Lung (tissue), 12 donors: ENCODE results near the gene PAPPA. TPM values are rescaled to one million over a fixed set of nuclear protein-coding genes. Genes with fewer than 3 reads are reported as not detected.
A peak's percentile ranks its signal among the peaks of the same experiment; 100 is the strongest.

Experiments used
- ATAC-seq: fragments of 200-7000 bp; cut with Tn5 transposase; one replicate; pipeline ENCODE4 v1.9.1; 2020; ENCODE audit warnings: moderate number of reproducible peaks; ENCODE audit not compliant: insufficient read depth, low FRiP score
- DNase-seq, 3 donors: peaks; one replicate each; pipeline ENCODE4 v3.0.0-alpha.2; 2013 to 2017
- H3K27ac ChIP-seq, 2 donors: one replicate each; pipeline ENCODE4 v1.5.1; 2013; ENCODE audit warnings: mild to moderate bottlenecking in 2 of 2, moderate library complexity in 2 of 2, control low read depth in 1 of 2, inconsistent platforms in 1 of 2, low read depth in 1 of 2, low read length in 1 of 2
- H3K27me3 ChIP-seq, 3 donors: one replicate each; pipeline ENCODE4 v1.5.1; 2013; ENCODE audit warnings: low read length in 2 of 3; ENCODE audit not compliant: control insufficient read depth in 3 of 3, insufficient read depth in 3 of 3
- H3K36me3 ChIP-seq, 4 donors: one replicate each; pipeline ENCODE4 v1.5.1; 2013; ENCODE audit warnings: low read length in 4 of 4, mild to moderate bottlenecking in 1 of 4, moderate library complexity in 1 of 4; ENCODE audit not compliant: control insufficient read depth in 4 of 4, insufficient read depth in 4 of 4
- H3K4me1 ChIP-seq, 5 donors: one replicate each; pipeline ENCODE4 v1.5.1; 2013; ENCODE audit warnings: low read length in 5 of 5, mild to moderate bottlenecking in 2 of 5, moderate library complexity in 1 of 5; ENCODE audit not compliant: control insufficient read depth in 5 of 5, insufficient read depth in 5 of 5
- H3K4me3 ChIP-seq: one replicate; pipeline ENCODE4 v1.5.1; 2013; ENCODE audit warnings: mild to moderate bottlenecking, control low read depth, moderate library complexity
- H3K9ac ChIP-seq, 2 donors: one replicate each; pipeline ENCODE4 v1.5.1; 2013; ENCODE audit warnings: low read length in 2 of 2, control low read depth in 1 of 2; ENCODE audit not compliant: insufficient read depth in 1 of 2
- H3K9me3 ChIP-seq, 4 donors: one replicate each; pipeline ENCODE4 v1.5.1; 2013; ENCODE audit warnings: low read length in 3 of 4, mild to moderate bottlenecking in 1 of 4, moderate library complexity in 1 of 4; ENCODE audit not compliant: control insufficient read depth in 4 of 4, insufficient read depth in 3 of 4
- CTCF ChIP-seq: IDR thresholded peaks from 2 replicates; pipeline ENCODE4 v1.5.1; 2012; ENCODE audit warnings: mild to moderate bottlenecking; ENCODE audit errors: control extremely low read depth, extremely low read depth
- WGBS, 2 donors: extraction: QIAGEN DNeasy Blood & Tissue Kit; methylation state at CpG; one replicate each; pipeline ENCODE4 v1.1.7; 2013; 5-methylcytosine and 5-hydroxymethylcytosine counted together
- polyA plus RNA-seq, 2 donors: library from polyadenylated mRNA; stranded (reverse); fragments of 200-250 nt; gene quantifications; one replicate each; pipeline ENCODE4 v1.2.1, GENCODE V29; 2013
- total RNA-seq, 2 donors: library from RNA; depleted of rRNA in 1 of 2; stranded (reverse); fragments of >200 nt in 1 of 2; gene quantifications; one replicate each; pipeline ENCODE4 v1.2.1, GENCODE V29; 2014 to 2021
- donor health status: control.
- donor health status: control.
- donor health status: Bipolar disorder and iron deficiency.
- donor health status: healthy.
- donor health status: DM: yes; HTN: yes; CAD: no.

Gene PAPPA
- total and polyA plus RNA-seq, 4 donors, result 0.45 to 6.7 (median 3.6) TPM

DNA sequence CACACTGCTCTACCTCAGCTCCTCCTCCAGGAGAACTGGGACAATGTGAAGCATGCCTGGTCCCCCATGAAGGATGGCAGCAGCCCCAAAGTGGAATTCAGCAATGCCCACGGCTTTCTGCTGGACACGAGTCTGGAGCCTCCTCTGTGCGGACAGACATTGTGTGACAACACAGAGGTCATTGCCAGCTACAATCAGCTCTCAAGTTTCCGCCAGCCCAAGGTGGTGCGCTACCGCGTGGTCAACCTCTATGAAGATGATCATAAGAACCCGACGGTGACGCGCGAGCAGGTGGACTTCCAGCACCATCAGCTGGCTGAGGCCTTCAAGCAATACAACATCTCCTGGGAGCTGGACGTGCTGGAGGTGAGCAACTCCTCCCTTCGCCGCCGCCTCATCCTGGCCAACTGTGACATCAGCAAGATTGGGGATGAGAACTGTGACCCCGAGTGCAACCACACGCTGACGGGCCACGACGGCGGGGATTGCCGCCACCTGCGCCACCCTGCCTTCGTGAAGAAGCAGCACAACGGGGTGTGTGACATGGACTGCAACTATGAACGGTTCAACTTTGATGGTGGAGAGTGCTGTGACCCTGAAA, 34.1 kb downstream of the PAPPA start:
- WGBS, 2 donors, result 94 to 95% methylated on average over 27 of the region's 27 CpGs
- TF ChIP-seq CTCF, result no peak
- no peak for DNase-seq

GRCh38 chr9:116189683-116190082, 36.1 kb downstream of the PAPPA start:
- no peak overlapping the region for H3K4me3 ChIP-seq
- H3K36me3 ChIP-seq, result no peaks in the 10 kb centered on the region
- ATAC-seq, result no peak
- H3K9me3 ChIP-seq, result no peaks in the 10 kb centered on the region
- H3K4me1 ChIP-seq, result no peaks in the 10 kb centered on the region
- TF ChIP-seq CTCF, result no peak
- 56 to 78% methylated on average over 5 of the region's 5 CpGs for WGBS, 2 donors
- no peak overlapping the region for H3K9ac ChIP-seq
- peak in 1 of 3 donors; percentile 15 for DNase-seq
- H3K27ac ChIP-seq, result no peak overlapping the region
- H3K27me3 ChIP-seq, result no peaks in the 10 kb centered on the region

More for the DNA sequence above, 34.1 kb downstream of the PAPPA start:
- no peak for ATAC-seq
- Histone ChIP-seq H3K4me1 (no peaks in the 10 kb centered on the region), H3K9me3 (peaks cover 0 to under 1% (median 0%) of the 10 kb centered on the region in 4 donors), H3K4me3 (no peak overlapping the region), H3K27me3 (no peaks in the 10 kb centered on the region), H3K9ac (no peak overlapping the region), H3K27ac (no peak overlapping the region), H3K36me3 (no peaks in the 10 kb centered on the region)

- ATAC-seq, result no peak
- 81 to 93% methylated on average over 6 of the region's 6 CpGs for WGBS, 2 donors
- H3K27me3 ChIP-seq, result no peaks in the 10 kb centered on the region
- no peaks in the 10 kb centered on the region for H3K4me1 ChIP-seq
- H3K27ac ChIP-seq, result no peak overlapping the region
- H3K36me3 ChIP-seq, result no peaks in the 10 kb centered on the region
- DNase-seq, result no peak
- H3K9me3 ChIP-seq, result no peaks in the 10 kb centered on the region
- H3K4me3 ChIP-seq, result no peak overlapping the region
- no peak for TF ChIP-seq CTCF
- H3K9ac ChIP-seq, result no peak overlapping the region
These were observed 37.2 kb downstream of the PAPPA start for GRCh38 chr9:116190637-116191396.
